WERI-Rb-1 (cell line): ENCODE results near the gene CDK2AP2.
A peak's percentile ranks its signal among the peaks of the same experiment; 100 is the strongest.

Experiments
- DNase-seq: peaks from one replicate; pipeline ENCODE4 v3.0.0-alpha.2; 2020
- H3K27ac ChIP-seq: fragments of 250-450 bp; sonication (Bioruptor Pico); 2 replicates; pipeline ENCODE4 v1.5.1; 2020; ENCODE audit warnings: mild to moderate bottlenecking, moderate library complexity
- H3K27me3 ChIP-seq: fragments of 250-450 bp; sonication (Bioruptor Pico); 2 replicates; pipeline ENCODE4 v1.5.1; 2021; ENCODE audit warnings: mild to moderate bottlenecking, low read depth, moderate library complexity; ENCODE audit not compliant: insufficient read depth, severe bottlenecking
- H3K36me3 ChIP-seq: fragments of 250-450 bp; sonication (Bioruptor Pico); 2 replicates; pipeline ENCODE4 v1.5.1; 2020; ENCODE audit warnings: mild to moderate bottlenecking, moderate library complexity
- H3K4me3 ChIP-seq: 2 replicates; pipeline ENCODE4 v1.5.1; 2011; ENCODE audit warnings: low read depth, mild to moderate bottlenecking, control low read depth, low read length
- H3K9me3 ChIP-seq: fragments of 250-450 bp; sonication (Bioruptor Pico); 2 replicates; pipeline ENCODE4 v1.5.1; 2021; ENCODE audit warnings: mild to moderate bottlenecking, moderate library complexity; ENCODE audit not compliant: severe bottlenecking
- CTCF ChIP-seq: IDR thresholded peaks from 2 replicates; pipeline ENCODE4 v1.5.1; 2011; ENCODE audit warnings: low read depth, mild to moderate bottlenecking, control low read depth, inconsistent platforms, low read length

CDK2AP2 gene

GRCh38 chr11:67494371-67495233, 13.4 kb downstream of the CDK2AP2 start:
- TF ChIP-seq CTCF, result no peak
- no peak for DNase-seq
- H3K27ac ChIP-seq, result no peak overlapping the region
- H3K36me3 ChIP-seq, result peaks cover 70% of the 10 kb centered on the region
- H3K4me3 ChIP-seq, result no peak overlapping the region
- no peaks in the 10 kb centered on the region for H3K27me3 ChIP-seq
- no peaks in the 10 kb centered on the region for H3K9me3 ChIP-seq

GRCh38 chr11:67493548-67494370, 14.2 kb downstream of the CDK2AP2 start:
- Histone ChIP-seq H3K27me3 (no peaks in the 10 kb centered on the region), H3K4me3 (no peak overlapping the region), H3K9me3 (no peaks in the 10 kb centered on the region), H3K36me3 (peaks cover 73% of the 10 kb centered on the region), H3K27ac (no peak overlapping the region)
- no peak for DNase-seq
- no peak for TF ChIP-seq CTCF

- no peak for TF ChIP-seq CTCF
- no peaks in the 10 kb centered on the region for H3K9me3 ChIP-seq
- H3K36me3 ChIP-seq, result peaks cover 74% of the 10 kb centered on the region
- H3K4me3 ChIP-seq, result no peak overlapping the region
- DNase-seq, result peak; percentile 44
- H3K27me3 ChIP-seq, result no peaks in the 10 kb centered on the region
- no peak overlapping the region for H3K27ac ChIP-seq
These were observed 15.0 kb downstream of the CDK2AP2 start for GRCh38 chr11:67492801-67493547.

GRCh38 chr11:67492069-67492727, 15.8 kb downstream of the CDK2AP2 start:
- H3K27me3 ChIP-seq, result no peaks in the 10 kb centered on the region
- no peak for TF ChIP-seq CTCF
- H3K9me3 ChIP-seq, result no peaks in the 10 kb centered on the region
- no peak overlapping the region for H3K4me3 ChIP-seq
- peaks cover 79% of the 10 kb centered on the region for H3K36me3 ChIP-seq
- DNase-seq, result no peak
- no peak overlapping the region; the same call in 1 of the 2 replicates for H3K27ac ChIP-seq

GRCh38 chr11:67491276-67492068, 16.5 kb downstream of the CDK2AP2 start:
- no peaks in the 10 kb centered on the region for H3K27me3 ChIP-seq
- no peak overlapping the region for H3K27ac ChIP-seq
- no peak overlapping the region for H3K4me3 ChIP-seq
- no peak for TF ChIP-seq CTCF
- DNase-seq, result no peak
- H3K36me3 ChIP-seq, result peaks cover 76% of the 10 kb centered on the region
- no peaks in the 10 kb centered on the region for H3K9me3 ChIP-seq
